NCI-H1694 treated with DMSO at 0.1 percent for 48 hours (cell line): ENCODE results near the gene DGCR8.
"Not testable (repeated sequence)": the region's sequence is repeated elsewhere in the genome, so short reads cannot be mapped to it uniquely, and the experiment has no call there.

ENCODE experiments used
- DNase-seq: peaks from one replicate; lab custom pipeline; 2025; lab: John Stamatoyannopoulos, UW

Gene DGCR8

GRCh38 chr22:20066617-20067383 lies 13.2 kb upstream of the DGCR8 start:
- DNase-seq: no peak

- not testable (repeated sequence) for DNase-seq
These were observed 12.7 kb upstream of the DGCR8 start for GRCh38 chr22:20067384-20067682.

- no peak for DNase-seq
These were observed 11.4 kb upstream of the DGCR8 start for GRCh38 chr22:20068640-20069039.

- no peak for DNase-seq
These were observed 10.6 kb upstream of the DGCR8 start for GRCh38 chr22:20069331-20070042.

GRCh38 chr22:20071524-20071972 lies 8.5 kb upstream of the DGCR8 start:
- no peak for DNase-seq

GRCh38 chr22:20076627-20077172 lies 3.3 kb upstream of the DGCR8 start:
- no peak for DNase-seq

- DNase-seq: no peak
These were observed 369 bp downstream of the DGCR8 start for GRCh38 chr22:20080445-20080775.

- no peak for DNase-seq
These were observed 974 bp downstream of the DGCR8 start for GRCh38 chr22:20080776-20081654.

GRCh38 chr22:20083157-20083890 lies 3.3 kb downstream of the DGCR8 start:
- no peak for DNase-seq

GRCh38 chr22:20083891-20084546 lies 4.0 kb downstream of the DGCR8 start:
- DNase-seq: no peak

- peak; percentile 14 for DNase-seq
These were observed 4.7 kb downstream of the DGCR8 start for GRCh38 chr22:20084547-20085413.

- no peak for DNase-seq
These were observed 5.6 kb downstream of the DGCR8 start for GRCh38 chr22:20085651-20086050.

- DNase-seq: no peak
These were observed 6.1 kb downstream of the DGCR8 start for GRCh38 chr22:20086101-20086599.

- DNase-seq: no peak
These were observed 6.7 kb downstream of the DGCR8 start for GRCh38 chr22:20086763-20087162.

- DNase-seq: no peak
These were observed 7.5 kb downstream of the DGCR8 start for GRCh38 chr22:20087319-20088262.

- no peak for DNase-seq
These were observed 8.2 kb downstream of the DGCR8 start for GRCh38 chr22:20088263-20088648.

- no peak for DNase-seq
These were observed 9.4 kb downstream of the DGCR8 start for GRCh38 chr22:20089226-20089976.
